Activated T-helper 2 cell treated with anti-CD3 and anti-CD28 coated beads, Interferon-gamma antibody, Interleukin-2, Interleukin-4, amounts not matched to agents 10 μg/mL and 5 μg/mL and 100 μg/mL, durations not matched to agents 14 hours and 24 hours and 36 hours (primary cell): Measurements from ENCODE around the gene MARCHF3. TPM values are rescaled to one million over a fixed set of nuclear protein-coding genes. Genes with fewer than 3 reads are reported as not detected.
"Not testable (repeated sequence)": the region's sequence is repeated elsewhere in the genome, so short reads cannot be mapped to it uniquely, and the experiment has no call there.

ENCODE experiments used
- DNase-seq: peaks from one replicate; pipeline ENCODE4 v3.0.0; 2021; ENCODE audit warnings: low spot score
- H3K27ac Mint-ChIP-seq: one replicate; pipeline ENCODE4 v1.8.0; 2021; ENCODE audit warnings: mixed read lengths
- H3K27me3 Mint-ChIP-seq: one replicate; pipeline ENCODE4 v1.8.0; 2021; ENCODE audit warnings: low read depth, mixed read lengths
- H3K36me3 Mint-ChIP-seq: one replicate; pipeline ENCODE4 v1.8.0; 2021; ENCODE audit warnings: low read depth, mixed read lengths
- H3K4me1 Mint-ChIP-seq: one replicate; pipeline ENCODE4 v1.8.0; 2021; ENCODE audit warnings: low read depth, mixed read lengths
- H3K4me3 Mint-ChIP-seq: one replicate; pipeline ENCODE4 v1.8.0; 2021; ENCODE audit warnings: low read depth, mild to moderate bottlenecking, moderate library complexity, mixed read lengths
- H3K9me3 Mint-ChIP-seq: one replicate; pipeline ENCODE4 v1.8.0; 2021; ENCODE audit warnings: mixed read lengths
- intact Hi-C: fragments of 100-400 bp; cut with micrococcal nuclease; formaldehyde crosslinking; loops from one replicate; pipeline ENCODE4 v1.15.1; 2023
- total RNA-seq: library from RNA; stranded (reverse); gene quantifications from 2 replicates; pipeline ENCODE4 v1.2.3, GENCODE V29; 2022

The MARCHF3 gene
- total RNA-seq, 1 donor from 2014 or later, result 1.9 TPM

- peaks cover 4% of the 10 kb centered on the region for H3K4me1 Mint-ChIP-seq
- DNase-seq, result no peak
- H3K9me3 Mint-ChIP-seq, result no peaks in the 10 kb centered on the region
- intact Hi-C loops, result no loop called here
- H3K4me3 Mint-ChIP-seq, result no peak overlapping the region
- no peak overlapping the region for H3K27ac Mint-ChIP-seq
- H3K27me3 Mint-ChIP-seq, result peaks cover 3% of the 10 kb centered on the region
- no peaks in the 10 kb centered on the region for H3K36me3 Mint-ChIP-seq
These were observed 10.6 kb upstream of the MARCHF3 start for GRCh38 chr5:127040796-127041520.

- Mint-ChIP-seq H3K4me1 (peaks cover 4% of the 10 kb centered on the region), H3K27ac (no peak overlapping the region), H3K4me3 (no peak overlapping the region), H3K36me3 (no peaks in the 10 kb centered on the region), H3K27me3 (peaks cover 10% of the 10 kb centered on the region), H3K9me3 (no peaks in the 10 kb centered on the region)
- no peak for DNase-seq
- intact Hi-C loops, result no loop called here
These were observed 8.2 kb upstream of the MARCHF3 start for GRCh38 chr5:127038550-127038949.

GRCh38 chr5:127031863-127032232, 1.5 kb upstream of the MARCHF3 start:
- Mint-ChIP-seq H3K27me3 (peaks cover 41% of the 10 kb centered on the region), H3K27ac (peak overlapping the region; percentile 12), H3K4me3 (peak overlapping the region; percentile 86), H3K4me1 (peaks cover 15% of the 10 kb centered on the region), H3K9me3 (no peaks in the 10 kb centered on the region), H3K36me3 (no peaks in the 10 kb centered on the region)
- DNase-seq, result no peak
- intact Hi-C loops, result loop anchor here (5.0 kb wide), 4 partner anchors 180 to 1050 kb away; partner anchors contain the start of genes PRRC1 and SLC12A2

GRCh38 chr5:127031147-127031862, 947 bp upstream of the MARCHF3 start:
- DNase-seq, result no peak
- Mint-ChIP-seq H3K9me3 (no peaks in the 10 kb centered on the region), H3K27me3 (peaks cover 44% of the 10 kb centered on the region), H3K4me3 (peak overlapping the region; percentile 86), H3K27ac (peak overlapping the region; percentile 33), H3K4me1 (peaks cover 15% of the 10 kb centered on the region), H3K36me3 (no peaks in the 10 kb centered on the region)
- intact Hi-C loops, result loop anchor here (5.0 kb wide), 4 partner anchors 179 to 1051 kb away; partner anchors contain the start of genes PRRC1 and SLC12A2

GRCh38 chr5:127029581-127030258, 638 bp downstream of the MARCHF3 start:
- Mint-ChIP-seq H3K9me3 (no peaks in the 10 kb centered on the region), H3K27me3 (peaks cover 44% of the 10 kb centered on the region), H3K36me3 (no peaks in the 10 kb centered on the region), H3K27ac (no peak overlapping the region), H3K4me1 (peaks cover 15% of the 10 kb centered on the region), H3K4me3 (peak overlapping the region; percentile 81)
- DNase-seq, result peak; percentile 26
- intact Hi-C loops, result loop anchor here (1.0 to 5.0 kb wide), 7 partner anchors 41 to 1053 kb away; partner anchors contain the start of genes C5orf63, PRRC1 and SLC12A2

GRCh38 chr5:127028822-127029457, 1.4 kb downstream of the MARCHF3 start:
- Mint-ChIP-seq H3K4me3 (peak overlapping the region; percentile 81), H3K9me3 (no peaks in the 10 kb centered on the region), H3K27me3 (peaks cover 42% of the 10 kb centered on the region), H3K4me1 (peaks cover 16% of the 10 kb centered on the region), H3K36me3 (no peaks in the 10 kb centered on the region), H3K27ac (no peak overlapping the region)
- DNase-seq, result no peak
- intact Hi-C loops, result no loop called here

- Mint-ChIP-seq H3K4me3 (no peak overlapping the region), H3K9me3 (no peaks in the 10 kb centered on the region), H3K36me3 (no peaks in the 10 kb centered on the region), H3K4me1 (peaks cover 18% of the 10 kb centered on the region), H3K27me3 (peaks cover 37% of the 10 kb centered on the region), H3K27ac (no peak overlapping the region)
- intact Hi-C loops, result no loop called here
- no peak for DNase-seq
These were observed 2.8 kb downstream of the MARCHF3 start for GRCh38 chr5:127027539-127027938.

GRCh38 chr5:127026166-127026565, 4.2 kb downstream of the MARCHF3 start:
- Mint-ChIP-seq H3K4me1 (peaks cover 12% of the 10 kb centered on the region), H3K9me3 (no peaks in the 10 kb centered on the region), H3K27me3 (peaks cover 27% of the 10 kb centered on the region), H3K4me3 (no peak overlapping the region), H3K36me3 (no peaks in the 10 kb centered on the region), H3K27ac (no peak overlapping the region)
- DNase-seq, result no peak
- intact Hi-C loops, result no loop called here

- H3K4me3 Mint-ChIP-seq, result no peak overlapping the region
- no peaks in the 10 kb centered on the region for H3K9me3 Mint-ChIP-seq
- intact Hi-C loops, result no loop called here
- peaks cover 11% of the 10 kb centered on the region for H3K4me1 Mint-ChIP-seq
- H3K27ac Mint-ChIP-seq, result no peak overlapping the region
- peaks cover 27% of the 10 kb centered on the region for H3K27me3 Mint-ChIP-seq
- no peaks in the 10 kb centered on the region for H3K36me3 Mint-ChIP-seq
- DNase-seq, result no peak
These were observed 4.9 kb downstream of the MARCHF3 start for GRCh38 chr5:127025467-127025866.

GRCh38 chr5:127024821-127025220, 5.5 kb downstream of the MARCHF3 start:
- H3K9me3 Mint-ChIP-seq, result no peaks in the 10 kb centered on the region
- no peaks in the 10 kb centered on the region for H3K36me3 Mint-ChIP-seq
- peaks cover 27% of the 10 kb centered on the region for H3K27me3 Mint-ChIP-seq
- H3K4me3 Mint-ChIP-seq, result no peak overlapping the region
- DNase-seq, result no peak
- peaks cover 11% of the 10 kb centered on the region for H3K4me1 Mint-ChIP-seq
- H3K27ac Mint-ChIP-seq, result no peak overlapping the region
- intact Hi-C loops, result no loop called here

- H3K36me3 Mint-ChIP-seq, H3K4me3 Mint-ChIP-seq, H3K9me3 Mint-ChIP-seq, H3K27ac Mint-ChIP-seq, DNase-seq, H3K4me1 Mint-ChIP-seq, intact Hi-C loops: not testable (repeated sequence)
- H3K27me3 Mint-ChIP-seq, result peaks cover 18% of the 10 kb centered on the region
These were observed 6.7 kb downstream of the MARCHF3 start for GRCh38 chr5:127023552-127024191.

- DNase-seq, result no peak
- Mint-ChIP-seq H3K27ac (no peak overlapping the region), H3K4me3 (no peak overlapping the region), H3K36me3 (no peaks in the 10 kb centered on the region), H3K9me3 (no peaks in the 10 kb centered on the region), H3K4me1 (peaks cover 3% of the 10 kb centered on the region), H3K27me3 (peaks cover 16% of the 10 kb centered on the region)
- intact Hi-C loops, result no loop called here
These were observed 7.5 kb downstream of the MARCHF3 start for GRCh38 chr5:127022846-127023245.
